Breast epithelium (tissue), 4 donors: Measurements from ENCODE around the gene CPPED1. TPM values are rescaled to one million over a fixed set of nuclear protein-coding genes. Genes with fewer than 3 reads are reported as not detected.

Experiments used
- DNase-seq, 2 donors: peaks; one replicate each; pipeline ENCODE4 v3.0.0-alpha.2; 2019; ENCODE audit warnings: low spot score in 2 of 2
- H3K27ac ChIP-seq, 2 donors: fragments of 200-600 bp; sonication (generic) in 1 of 2; one replicate each; pipeline ENCODE4 v1.5.1; 2016 to 2019; ENCODE audit warnings: mild to moderate bottlenecking in 1 of 2
- H3K27me3 ChIP-seq, 2 donors: fragments of 200-600 bp; sonication (generic) in 1 of 2; one replicate each; pipeline versions ENCODE4 v1.5.1 to v1.6.0; 2017 to 2019; ENCODE audit warnings: control low read depth in 1 of 2, mild to moderate bottlenecking in 1 of 2
- H3K36me3 ChIP-seq: fragments of 200-600 bp; one replicate; pipeline ENCODE4 v1.5.1; 2019
- H3K4me1 ChIP-seq, 2 donors: fragments of 200-600 bp; sonication (generic); one replicate each; pipeline ENCODE4 v1.5.1; 2016 to 2019; ENCODE audit warnings: control low read depth in 1 of 2
- H3K4me3 ChIP-seq, 3 donors: fragments of 200-600 bp; sonication (generic); 1 replicate in 2 of 3; 2 replicates in 1 of 3; pipeline ENCODE4 v1.5.1; 2016 to 2019; ENCODE audit warnings: mild to moderate bottlenecking in 3 of 3, moderate library complexity in 2 of 3
- H3K9me3 ChIP-seq, 2 donors: fragments of 200-600 bp; sonication (generic) in 1 of 2; one replicate each; pipeline ENCODE4 v1.5.1; 2016 to 2019; ENCODE audit warnings: control low read depth in 1 of 2
- CTCF ChIP-seq, 3 donors: fragments of 450-650 bp; IDR thresholded peaks; one replicate each; pipeline ENCODE4 v1.5.1; 2016 to 2017; ENCODE audit warnings: antibody characterized with exemption in 3 of 3, mild to moderate bottlenecking in 3 of 3, moderate library complexity in 3 of 3
- POLR2A ChIP-seq: fragments of 450-650 bp; IDR thresholded peaks from one replicate; pipeline ENCODE4 v1.6.1; 2016; ENCODE audit warnings: antibody characterized with exemption, mild to moderate bottlenecking, moderate library complexity
- POLR2AphosphoS5 ChIP-seq, 3 donors: sonication (generic); formaldehyde crosslinking; IDR thresholded peaks; one replicate each; pipeline ENCODE4 v1.6.1; 2017; ENCODE audit warnings: antibody characterized with exemption in 3 of 3
- intact Hi-C: fragments of 100-400 bp; cut with DNase I; formaldehyde crosslinking; loops from one replicate; pipeline ENCODE4 v1.15.1; 2023; ENCODE audit warnings: low total_unique reads
- total RNA-seq, 3 donors: library from RNA; depleted of rRNA; stranded (reverse); fragments of >200 nt; gene quantifications; one replicate each; pipeline ENCODE4 v1.1.0, GENCODE V29; 2016

CPPED1 gene
- total RNA-seq, 3 donors from 2014 or later: 9.2 to 23.0 (median 16.4) TPM

GRCh38 chr16:12700161-12700560 is 103.5 kb downstream of the CPPED1 start:
- H3K27me3 ChIP-seq: no peaks in the 10 kb centered on the region
- TF ChIP-seq CTCF (IDR thresholded peaks at IDR 0.05) (no peak), POLR2A (no peak), POLR2AphosphoS5 (IDR thresholded peaks at IDR 0.05) (no peak)
- H3K9me3 ChIP-seq: no peaks in the 10 kb centered on the region
- intact Hi-C loops: no loop called here
- H3K36me3 ChIP-seq: no peaks in the 10 kb centered on the region
- no peak for DNase-seq
- H3K4me3 ChIP-seq: no peak overlapping the region
- no peaks in the 10 kb centered on the region for H3K4me1 ChIP-seq
- no peak overlapping the region for H3K27ac ChIP-seq

GRCh38 chr16:12699161-12699560 is 104.5 kb downstream of the CPPED1 start:
- DNase-seq: no peak
- Histone ChIP-seq H3K4me3 (no peak overlapping the region), H3K4me1 (no peaks in the 10 kb centered on the region), H3K27ac (no peak overlapping the region), H3K9me3 (no peaks in the 10 kb centered on the region), H3K36me3 (no peaks in the 10 kb centered on the region), H3K27me3 (no peaks in the 10 kb centered on the region)
- TF ChIP-seq CTCF (IDR thresholded peaks at IDR 0.05) (no peak), POLR2A (no peak)
- intact Hi-C loops: no loop called here

- intact Hi-C loops: no loop called here
- Histone ChIP-seq H3K36me3 (no peaks in the 10 kb centered on the region), H3K4me1 (no peaks in the 10 kb centered on the region), H3K4me3 (no peak overlapping the region), H3K9me3 (no peaks in the 10 kb centered on the region), H3K27me3 (no peaks in the 10 kb centered on the region), H3K27ac (no peak overlapping the region)
- TF ChIP-seq POLR2AphosphoS5 (IDR thresholded peaks at IDR 0.05) (no peak), CTCF (IDR thresholded peaks at IDR 0.05) (no peak), POLR2A (no peak)
- DNase-seq: no peak
Observed at GRCh38 chr16:12697437-12697836, 106.2 kb downstream of the CPPED1 start.

- no peaks in the 10 kb centered on the region for H3K9me3 ChIP-seq
- H3K4me3 ChIP-seq: no peak overlapping the region
- no peak for TF ChIP-seq CTCF (IDR thresholded peaks at IDR 0.05)
- H3K4me1 ChIP-seq: no peaks in the 10 kb centered on the region
- H3K27me3 ChIP-seq: no peaks in the 10 kb centered on the region
- H3K36me3 ChIP-seq: no peaks in the 10 kb centered on the region
- intact Hi-C loops: no loop called here
- no peak overlapping the region for H3K27ac ChIP-seq
- no peak for DNase-seq
Observed at GRCh38 chr16:12695454-12695853, 108.2 kb downstream of the CPPED1 start.

- intact Hi-C loops: no loop called here
- DNase-seq: no peak
- Histone ChIP-seq H3K9me3 (no peaks in the 10 kb centered on the region), H3K27ac (no peak overlapping the region), H3K4me1 (no peaks in the 10 kb centered on the region), H3K4me3 (no peak overlapping the region), H3K27me3 (no peaks in the 10 kb centered on the region), H3K36me3 (no peaks in the 10 kb centered on the region)
- no peak for TF ChIP-seq CTCF (IDR thresholded peaks at IDR 0.05)
- no peak for TF ChIP-seq POLR2AphosphoS5 (IDR thresholded peaks at IDR 0.05)
- TF ChIP-seq POLR2A: no peak
Observed at GRCh38 chr16:12690024-12690423, 113.7 kb downstream of the CPPED1 start.
